A172 (cell line): ENCODE measurements around the gene METTL22. TPM values are rescaled to one million over a fixed set of nuclear protein-coding genes. Genes with fewer than 3 reads are reported as not detected.
A peak's percentile ranks its signal among the peaks of the same experiment; 100 is the strongest.

Experiments used
- DNase-seq: peaks from one replicate; pipeline ENCODE4 v3.0.0-alpha.2; 2015; ENCODE audit warnings: low spot score
- total RNA-seq: library from RNA; depleted of rRNA; stranded (reverse); fragments of >200 nt; shearing (Covaris generic); gene quantifications from 2 replicates; pipeline ENCODE4 v1.2.3, GENCODE V29; 2014; rRNA removed

The METTL22 gene, protein sequence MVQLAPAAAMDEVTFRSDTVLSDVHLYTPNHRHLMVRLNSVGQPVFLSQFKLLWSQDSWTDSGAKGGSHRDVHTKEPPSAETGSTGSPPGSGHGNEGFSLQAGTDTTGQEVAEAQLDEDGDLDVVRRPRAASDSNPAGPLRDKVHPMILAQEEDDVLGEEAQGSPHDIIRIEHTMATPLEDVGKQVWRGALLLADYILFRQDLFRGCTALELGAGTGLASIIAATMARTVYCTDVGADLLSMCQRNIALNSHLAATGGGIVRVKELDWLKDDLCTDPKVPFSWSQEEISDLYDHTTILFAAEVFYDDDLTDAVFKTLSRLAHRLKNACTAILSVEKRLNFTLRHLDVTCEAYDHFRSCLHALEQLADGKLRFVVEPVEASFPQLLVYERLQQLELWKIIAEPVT
- total RNA-seq, result 28.1 and 32.5 TPM in 2 replicates

DNA sequence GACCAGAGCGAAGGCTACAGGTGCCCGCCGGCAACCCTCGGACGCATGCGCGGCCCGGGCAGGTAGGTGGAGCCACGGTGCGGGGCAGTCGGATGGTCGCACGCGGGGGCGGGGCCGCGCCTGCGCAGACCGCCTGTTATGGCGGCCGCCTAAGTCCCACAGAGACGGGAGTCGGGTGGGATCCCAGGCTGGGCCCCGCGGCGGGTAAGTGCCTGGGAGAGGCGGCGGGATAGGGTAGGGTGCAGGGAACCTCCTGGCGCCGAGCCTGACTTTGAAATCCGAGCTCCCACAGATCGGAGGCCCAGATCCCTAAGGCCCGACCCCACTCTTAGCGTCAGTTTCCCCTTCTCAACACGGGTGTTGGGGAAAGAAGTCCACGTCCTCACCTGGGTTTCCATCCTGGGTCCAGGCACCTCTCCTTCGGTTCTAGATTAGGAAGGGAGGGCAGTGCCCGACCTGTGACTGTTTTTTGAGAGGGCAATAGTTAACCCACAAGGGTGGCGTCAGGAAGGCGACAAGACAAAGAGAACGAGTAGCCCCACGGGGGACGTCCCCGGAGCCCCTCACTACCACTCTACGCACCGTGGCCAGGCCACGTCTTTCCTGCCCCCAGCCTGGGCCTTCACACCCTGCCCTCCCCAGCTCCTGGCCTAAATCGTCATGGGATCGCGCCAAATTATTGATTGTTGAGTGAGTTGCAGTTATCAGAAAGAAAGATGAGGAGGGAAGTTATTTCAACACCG lies at the start of gene METTL22:
METTL22 (plus strand) TSS at position 127 of the 743 bp plus-strand sequence. CDS start 3,968 bp downstream, outside the sequence.
- peak; percentile 77 for DNase-seq

DNA sequence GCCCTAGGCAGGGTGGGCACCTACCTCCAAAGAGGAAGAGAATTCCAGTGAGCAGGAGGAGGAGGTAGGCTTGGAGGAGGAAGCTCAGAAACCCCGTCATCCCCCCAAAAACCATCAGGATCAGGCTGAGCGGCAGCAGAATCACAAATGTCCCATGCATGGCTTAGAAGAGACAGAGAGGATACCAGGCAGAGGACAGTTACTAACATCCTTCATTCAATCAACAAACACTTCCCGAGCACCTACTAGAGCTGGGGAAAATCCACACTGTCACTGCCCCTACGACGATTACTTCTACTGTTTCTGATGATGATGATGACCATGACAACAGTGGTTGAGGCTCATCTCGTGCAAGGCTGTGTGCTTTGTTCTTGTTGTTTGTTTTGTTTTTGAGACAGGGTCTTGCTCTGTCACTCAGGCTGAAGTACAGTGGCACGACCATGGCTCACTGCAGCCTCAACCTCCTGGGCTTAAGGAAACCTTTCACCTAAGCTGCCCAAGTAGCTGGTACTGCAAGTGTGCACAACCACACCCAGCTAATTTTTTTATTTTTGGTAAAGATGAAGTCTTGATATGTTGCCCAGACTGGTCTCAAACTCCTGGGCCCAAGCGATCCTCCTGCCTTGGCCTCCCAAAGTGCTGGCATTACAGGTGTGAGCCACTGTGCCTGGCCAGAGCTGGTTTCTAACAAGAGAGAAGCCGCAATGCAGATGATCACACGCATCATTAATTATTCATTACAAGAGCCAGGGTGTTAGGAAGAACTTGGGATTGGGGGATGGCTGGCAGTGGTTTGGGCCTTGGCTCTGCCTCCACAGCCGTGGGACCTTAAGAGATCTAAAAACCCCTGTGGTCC lies 49.2 kb upstream of the METTL22 start:
- no peak for DNase-seq

DNA sequence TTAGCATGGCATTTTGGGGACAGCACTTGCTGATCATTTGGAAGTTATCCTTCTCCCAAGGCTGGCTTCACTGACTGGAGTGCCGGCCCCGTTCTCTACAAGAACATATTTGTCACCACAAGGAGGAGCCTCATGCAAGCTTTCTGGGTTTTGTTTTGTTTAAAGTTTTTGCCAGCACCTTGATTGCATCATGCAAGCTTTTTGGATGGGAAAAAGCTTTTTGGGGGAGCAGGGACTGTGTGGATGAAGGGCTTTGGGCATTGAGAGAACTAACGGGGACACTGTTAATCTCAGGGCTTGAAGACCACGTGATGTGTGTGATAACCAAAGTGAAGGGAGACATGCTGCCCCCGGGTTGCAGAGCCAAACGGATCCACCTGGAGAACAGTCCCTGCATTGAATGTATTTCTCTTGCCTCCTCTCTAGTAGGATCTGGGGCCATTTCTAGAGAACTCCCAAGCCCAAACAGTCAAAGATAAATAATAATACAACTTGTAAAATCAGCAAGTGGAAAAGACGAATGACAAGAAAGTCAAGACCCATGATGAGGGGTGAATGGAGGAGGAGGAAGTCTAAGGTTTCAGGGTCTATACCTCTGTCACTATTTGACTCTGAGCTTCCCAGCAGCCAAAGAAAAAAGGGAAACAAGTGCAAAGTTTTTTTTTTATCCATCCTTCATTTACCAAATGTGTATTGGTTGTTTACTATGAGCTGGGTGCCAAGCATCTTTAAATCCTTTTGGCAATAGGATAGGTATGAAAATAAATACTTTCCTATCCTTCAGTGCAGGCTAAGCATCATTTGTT lies 48.4 kb upstream of the METTL22 start:
- peak; percentile 37 for DNase-seq

DNA sequence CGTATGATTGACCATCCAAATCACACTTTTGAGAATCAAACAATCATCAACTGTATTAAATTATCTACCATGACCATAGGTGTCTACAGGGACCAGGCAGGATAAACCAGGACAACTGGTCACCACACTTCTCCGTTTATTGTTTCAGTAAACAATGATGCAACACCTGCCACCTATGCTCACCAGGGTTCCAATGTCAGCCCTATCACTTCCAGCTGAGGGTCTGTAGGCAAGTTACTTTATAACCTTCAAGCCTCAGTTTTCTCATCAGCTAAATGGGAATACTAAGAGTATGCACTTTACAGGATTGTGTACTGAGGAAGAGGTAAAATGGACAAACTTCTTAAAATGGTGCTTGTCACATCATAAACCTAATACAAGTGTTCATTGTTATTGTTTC lies 46.1 kb upstream of the METTL22 start:
- no peak for DNase-seq

DNA sequence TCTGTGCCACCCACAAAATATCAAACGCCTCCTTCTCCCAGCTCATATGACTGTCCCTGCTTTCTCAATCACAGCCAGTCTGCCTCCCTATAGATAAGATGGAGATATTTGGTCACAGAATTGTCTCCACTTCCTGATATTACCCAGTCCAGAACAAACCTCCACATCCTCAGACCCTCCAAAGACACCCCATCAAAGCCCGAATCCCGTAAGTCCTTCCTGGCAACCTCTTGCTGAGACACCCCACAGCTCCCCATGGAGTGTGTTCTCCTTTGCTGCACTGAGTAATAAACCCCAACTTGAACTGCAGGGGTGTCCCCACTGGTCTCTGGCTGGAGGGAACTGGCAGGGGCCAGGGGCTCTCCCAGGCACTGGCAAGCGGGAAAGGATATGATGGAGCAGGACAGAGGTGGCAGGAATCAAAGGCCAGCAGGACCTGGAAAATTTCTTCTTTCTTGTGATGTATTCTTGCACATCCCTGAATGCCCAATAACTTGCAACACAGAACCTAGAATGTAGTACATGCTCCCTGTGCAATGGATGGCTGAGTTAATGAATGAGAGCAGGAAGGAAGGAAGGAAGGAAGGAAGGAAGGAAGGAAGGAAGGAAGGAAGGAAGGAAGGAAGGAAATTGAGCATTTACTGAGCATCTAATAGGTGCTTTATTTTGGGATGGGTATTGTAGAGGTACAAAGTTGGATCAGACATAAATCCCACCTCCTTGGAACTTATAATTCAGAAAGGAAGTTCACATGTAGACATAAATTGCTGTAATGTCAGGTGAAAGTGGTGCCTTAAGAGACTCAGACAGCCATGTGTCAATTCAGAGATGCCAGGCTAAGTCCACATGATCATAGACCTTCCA lies 45.1 kb upstream of the METTL22 start:
- DNase-seq, result no peak

DNA sequence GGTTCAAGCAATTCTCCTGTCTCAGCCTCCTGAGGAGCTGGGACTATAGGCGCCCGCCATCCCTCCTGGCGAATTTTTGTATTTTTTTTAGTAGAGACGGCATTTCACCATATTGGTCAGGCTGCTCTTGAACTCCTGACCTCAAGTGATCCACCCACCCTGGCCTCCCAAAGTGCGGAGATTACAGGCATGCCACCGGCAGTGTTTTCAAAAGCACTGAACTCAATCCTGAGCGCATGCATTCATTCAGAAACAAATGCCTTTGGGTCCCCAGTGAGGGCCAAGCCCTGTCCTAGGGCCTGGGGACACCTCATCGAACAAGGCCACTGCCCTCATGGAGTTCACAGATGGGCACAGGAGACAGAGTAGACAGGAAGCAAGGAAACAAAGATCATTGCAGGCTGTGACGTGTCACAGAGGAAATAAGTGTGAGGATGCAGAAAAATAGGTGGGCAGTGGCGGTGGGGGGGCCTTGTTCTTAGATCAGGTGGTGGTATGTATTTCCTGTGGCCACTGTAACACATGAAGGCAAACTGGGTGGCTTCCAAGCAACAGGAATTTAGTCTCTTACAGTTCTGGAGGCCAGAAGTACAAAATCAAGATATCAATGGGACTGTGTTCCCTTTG lies 43.7 kb upstream of the METTL22 start:
- no peak for DNase-seq

DNA sequence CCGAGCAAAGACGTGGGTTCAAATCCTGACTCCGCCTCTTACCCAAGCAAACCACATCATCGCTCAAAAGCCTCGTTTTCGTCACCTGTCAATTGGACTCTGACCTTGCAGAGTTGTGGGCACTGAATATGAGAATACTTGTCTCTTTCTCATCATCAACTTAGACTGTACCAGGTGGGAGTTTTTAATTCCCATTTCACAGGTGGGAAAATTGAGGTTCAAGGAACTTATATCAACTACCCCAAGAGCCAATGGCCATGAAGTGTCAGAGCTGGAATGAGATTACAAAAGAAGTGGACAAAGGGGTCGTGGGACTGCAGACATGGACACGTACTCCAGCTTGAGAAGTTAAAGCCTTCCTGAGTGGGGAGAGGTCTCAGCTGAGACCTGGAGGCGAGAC lies 41.9 kb upstream of the METTL22 start:
- DNase-seq, result no peak

DNA sequence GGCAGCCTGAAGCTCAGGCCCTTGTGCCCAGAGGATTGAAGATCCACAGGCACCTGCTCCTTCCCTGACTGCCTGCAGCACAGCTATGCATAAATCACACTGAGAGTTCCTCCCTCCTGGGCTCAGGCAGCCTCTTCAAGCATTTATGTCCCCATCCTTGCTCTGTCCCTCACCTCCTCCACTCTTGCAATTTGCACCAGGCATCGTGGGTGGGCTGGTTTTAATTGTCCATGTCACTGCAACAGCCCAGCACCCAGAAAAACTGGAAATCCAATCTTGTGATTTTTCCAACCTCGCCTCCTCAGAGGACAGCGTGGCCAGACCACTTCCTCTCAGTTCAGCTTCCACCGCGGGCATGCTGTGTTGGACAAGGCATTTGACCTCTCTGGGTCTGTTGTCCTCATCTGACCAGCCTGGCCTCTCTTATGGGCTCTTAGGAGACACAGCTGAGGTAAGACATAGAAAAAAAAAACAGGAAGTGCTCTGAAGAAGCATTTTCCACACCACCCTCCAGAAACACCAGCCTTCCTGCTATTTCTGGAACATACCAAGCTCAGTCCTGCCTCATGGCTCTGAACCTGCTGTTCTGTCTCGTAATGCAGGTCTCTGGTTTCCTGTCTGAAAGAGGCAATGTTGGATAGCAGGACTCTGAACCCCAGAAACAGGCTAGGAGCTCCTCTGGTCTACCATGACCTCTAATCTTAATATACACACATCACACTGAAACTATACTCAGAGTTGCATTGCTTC lies 39.5 kb upstream of the METTL22 start:
- peak; percentile 21 for DNase-seq

DNA sequence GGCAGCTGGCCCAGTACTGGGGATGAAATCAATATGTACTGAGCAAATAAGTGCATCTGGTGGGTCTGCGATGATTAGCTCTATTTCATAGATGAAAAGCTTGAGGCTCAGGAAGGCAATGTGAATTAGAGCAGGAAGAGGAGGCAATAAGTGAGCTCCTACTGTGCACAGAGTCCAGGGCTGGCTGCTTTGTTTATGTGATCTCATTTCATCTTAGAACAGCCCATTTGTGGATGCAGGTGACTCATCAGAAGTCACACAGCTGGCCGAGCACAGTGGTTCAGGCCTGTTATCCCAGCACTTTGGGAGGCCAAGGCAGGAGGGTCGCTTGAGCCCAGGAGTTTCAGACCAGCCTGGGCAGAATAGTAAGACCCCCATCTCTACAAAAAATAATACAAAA lies 38.3 kb upstream of the METTL22 start:
- DNase-seq, result peak; percentile 49

DNA sequence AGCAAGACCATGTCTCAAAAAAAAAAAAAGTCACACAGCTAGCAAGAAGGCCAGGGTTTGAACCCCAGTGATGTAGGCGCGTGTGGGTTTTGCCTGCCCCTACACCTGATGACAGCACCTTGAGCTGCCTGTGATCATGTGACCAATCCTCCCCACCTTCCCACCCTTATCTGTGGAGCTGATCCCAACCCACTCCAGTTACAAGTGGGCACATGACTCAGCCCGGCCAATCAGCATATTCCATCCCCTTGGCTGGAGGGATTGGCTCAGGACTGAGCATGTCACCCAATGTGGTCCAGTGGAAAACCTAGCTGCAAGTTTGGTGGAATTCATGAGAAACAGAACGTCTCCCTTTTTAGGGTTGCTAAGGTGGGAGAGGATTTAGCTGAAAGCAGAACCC lies 37.8 kb upstream of the METTL22 start:
- no peak for DNase-seq

DNA sequence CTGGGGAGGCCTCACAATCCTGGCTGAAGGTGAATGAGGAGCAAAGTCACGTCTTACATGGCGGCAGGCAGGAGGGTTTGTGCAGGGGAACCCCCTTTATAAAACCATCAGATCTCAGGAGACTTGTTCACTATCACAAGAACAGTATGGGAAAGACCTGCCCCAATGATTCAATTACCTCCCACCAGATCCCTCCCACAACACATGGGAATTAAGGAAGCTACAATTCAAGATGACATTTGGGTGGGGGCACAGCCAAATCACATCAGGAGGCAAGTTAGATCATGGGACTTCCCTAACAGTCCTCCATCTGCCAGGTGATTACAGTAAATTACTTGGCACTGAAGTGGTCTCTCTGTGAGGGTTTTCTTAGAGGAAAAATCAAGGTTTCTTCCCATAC lies 36.5 kb upstream of the METTL22 start:
- no peak for DNase-seq

DNA sequence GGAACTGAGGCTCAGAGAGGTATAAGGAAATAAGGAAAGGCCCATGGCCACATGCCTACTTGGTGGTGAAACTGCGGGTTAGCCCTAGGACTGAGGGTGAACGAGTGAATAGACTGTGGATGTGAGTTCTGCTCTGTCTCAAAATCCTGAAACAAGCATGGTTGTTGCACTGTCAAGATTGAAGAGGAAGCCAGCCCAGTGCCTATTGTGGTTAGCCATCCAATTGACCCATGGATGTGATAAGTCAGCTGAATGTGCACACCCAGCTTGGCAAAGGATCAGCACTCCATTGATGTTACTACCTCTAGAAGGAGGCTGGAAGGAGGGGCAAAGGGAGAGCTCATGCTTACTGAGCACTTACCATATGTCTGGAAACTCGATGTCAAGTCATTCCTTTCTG lies 35.6 kb upstream of the METTL22 start:
- DNase-seq, result no peak

DNA sequence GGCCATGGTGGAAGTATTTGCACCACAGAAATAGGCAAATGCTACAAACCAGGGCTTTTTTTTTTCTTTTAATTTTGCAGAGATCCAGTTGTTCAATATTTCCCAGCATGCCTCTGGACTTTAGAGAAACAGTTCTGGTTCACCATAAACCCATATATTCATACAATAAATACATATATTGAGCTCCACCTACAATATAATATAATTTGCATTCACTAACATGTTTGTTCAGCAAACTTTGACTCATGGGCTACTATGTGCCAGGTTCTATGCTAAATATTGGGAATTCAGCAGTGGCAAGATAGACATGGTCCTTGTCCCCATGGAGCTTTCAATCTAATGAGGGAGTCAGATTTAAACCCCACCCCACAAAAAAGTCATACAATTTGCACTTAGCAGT lies 34.4 kb upstream of the METTL22 start:
- DNase-seq, result no peak

DNA sequence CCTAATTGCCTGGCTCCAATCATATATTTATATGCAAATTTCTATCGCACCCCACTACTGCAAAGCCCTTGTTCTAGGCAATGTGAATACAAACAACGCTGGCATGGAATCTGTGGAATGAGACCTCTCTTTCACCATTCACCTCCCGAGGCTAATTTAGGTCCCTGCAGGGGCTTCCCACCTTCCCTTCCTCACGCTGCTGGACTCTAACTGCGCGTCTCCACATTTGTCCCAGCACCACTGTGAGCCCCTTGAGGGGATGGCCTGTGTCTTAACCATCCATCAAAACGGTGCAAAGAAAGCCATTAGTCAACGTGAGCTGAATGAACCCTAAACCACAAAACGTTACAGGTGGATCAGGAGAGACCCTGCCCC lies 32.8 kb upstream of the METTL22 start:
- no peak for DNase-seq

DNA sequence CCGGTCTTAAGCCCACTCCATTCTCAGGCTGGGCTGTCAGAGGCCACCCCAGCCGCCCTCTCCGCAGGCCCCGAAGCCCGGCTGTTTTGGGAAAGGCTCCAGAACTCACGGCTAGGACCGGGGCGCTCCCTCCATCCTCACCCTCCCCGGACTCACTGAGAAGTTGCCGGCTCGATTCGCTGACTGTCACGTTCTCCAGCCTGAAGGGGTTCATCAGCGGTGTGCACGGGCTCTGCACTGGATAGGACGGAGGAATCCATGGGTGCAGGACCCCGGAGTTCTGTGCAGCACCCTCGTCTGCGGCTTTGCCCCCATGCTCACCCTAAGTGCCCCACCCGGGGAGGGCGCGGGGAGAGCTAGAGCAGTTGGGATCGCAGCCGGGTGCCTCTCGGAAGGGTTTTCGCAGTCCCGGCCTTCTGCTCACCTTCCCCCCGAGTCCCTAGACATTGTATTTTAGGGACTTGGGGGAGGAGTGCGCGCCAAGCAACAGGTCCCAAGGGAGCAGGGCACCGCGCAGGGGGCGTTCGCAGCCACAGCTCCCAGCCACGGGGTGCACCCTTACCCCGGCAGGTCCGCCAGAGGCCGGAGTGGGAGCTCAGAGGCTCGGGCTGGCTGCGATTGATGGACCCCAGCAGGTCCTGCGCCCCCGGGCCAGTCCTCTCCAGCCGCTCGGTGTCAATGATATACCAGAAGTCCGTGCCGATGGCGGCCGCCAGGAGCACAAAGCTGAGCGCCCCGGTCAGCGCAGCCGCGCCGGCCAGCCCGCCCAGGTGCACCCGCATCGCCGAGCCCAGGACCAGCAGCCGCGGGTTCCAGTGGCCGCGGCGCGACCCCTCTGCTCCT lies 32.2 kb upstream of the METTL22 start:
- no peak for DNase-seq

DNA sequence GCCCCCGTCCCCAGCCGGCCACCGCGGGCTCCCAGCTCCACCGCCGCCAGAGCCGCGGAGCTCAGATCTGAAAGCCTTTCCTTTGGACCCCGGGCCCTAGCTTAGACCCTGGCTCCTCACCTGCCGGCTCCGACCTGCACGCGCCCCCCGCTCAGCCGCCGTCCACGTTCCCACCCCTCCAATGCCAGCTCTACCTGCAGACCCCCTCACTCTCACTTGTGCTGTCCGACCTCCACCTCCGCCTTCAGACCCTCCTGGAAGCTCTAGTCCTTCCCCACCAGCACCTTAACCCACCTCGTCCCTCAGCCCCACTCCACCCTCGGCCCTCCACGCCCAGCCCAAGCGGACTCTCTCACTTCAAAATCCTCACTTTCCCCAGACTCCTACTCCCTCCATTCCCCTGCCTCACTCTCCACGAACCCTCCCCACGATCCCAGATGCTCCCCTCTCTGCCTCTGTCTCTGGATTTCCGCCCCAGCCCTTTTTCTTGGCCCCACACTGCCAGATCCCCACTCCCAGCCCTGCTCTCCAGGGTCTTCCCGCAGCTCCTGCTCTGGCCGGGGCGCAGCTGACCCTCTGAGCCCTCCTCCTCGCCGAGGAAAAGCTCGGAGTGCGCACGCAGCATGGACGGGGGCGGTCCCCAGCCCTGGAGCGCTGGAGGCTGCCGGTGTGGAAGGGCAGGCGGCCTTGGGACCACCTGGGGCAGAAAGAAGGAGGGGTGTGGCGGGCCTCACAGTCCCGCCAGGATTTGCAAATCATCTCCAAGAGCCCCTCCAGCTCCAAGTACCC lies 31.4 kb upstream of the METTL22 start, which contains the start of gene TMEM114:
TMEM114 (minus strand) TSS at position 612 of the 789 bp plus-strand sequence. CDS start 673 bp downstream, outside the sequence.
- no peak for DNase-seq

DNA sequence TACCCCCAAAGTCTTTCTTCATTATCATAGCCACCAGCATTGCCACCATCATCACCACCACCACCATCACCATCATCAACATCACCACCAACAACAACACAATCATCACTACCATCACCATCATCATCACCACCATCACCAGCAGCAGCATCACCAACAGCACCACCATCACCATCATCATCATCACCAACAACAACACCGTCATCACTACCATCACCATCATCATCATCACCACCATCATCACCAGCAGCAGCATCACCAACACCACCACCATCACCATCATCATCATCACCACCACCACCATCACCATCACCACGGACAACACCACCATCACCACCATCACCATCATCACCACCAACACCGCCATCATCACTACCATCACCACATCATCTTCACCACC lies 30.7 kb upstream of the METTL22 start:
- no peak for DNase-seq
